HG03354 (cell line): ENCODE measurements around the gene DDX1.
A peak's percentile ranks its signal among the peaks of the same experiment; 100 is the strongest.

Source experiments
- ATAC-seq: cut with Tn5 transposase; IDR thresholded peaks from one replicate; pipeline ENCODE4 v1.9.1; 2021; ENCODE audit warnings: mild to moderate bottlenecking; ENCODE audit not compliant: unreplicated experiment, poor library complexity, severe bottlenecking

The DDX1 gene

DNA sequence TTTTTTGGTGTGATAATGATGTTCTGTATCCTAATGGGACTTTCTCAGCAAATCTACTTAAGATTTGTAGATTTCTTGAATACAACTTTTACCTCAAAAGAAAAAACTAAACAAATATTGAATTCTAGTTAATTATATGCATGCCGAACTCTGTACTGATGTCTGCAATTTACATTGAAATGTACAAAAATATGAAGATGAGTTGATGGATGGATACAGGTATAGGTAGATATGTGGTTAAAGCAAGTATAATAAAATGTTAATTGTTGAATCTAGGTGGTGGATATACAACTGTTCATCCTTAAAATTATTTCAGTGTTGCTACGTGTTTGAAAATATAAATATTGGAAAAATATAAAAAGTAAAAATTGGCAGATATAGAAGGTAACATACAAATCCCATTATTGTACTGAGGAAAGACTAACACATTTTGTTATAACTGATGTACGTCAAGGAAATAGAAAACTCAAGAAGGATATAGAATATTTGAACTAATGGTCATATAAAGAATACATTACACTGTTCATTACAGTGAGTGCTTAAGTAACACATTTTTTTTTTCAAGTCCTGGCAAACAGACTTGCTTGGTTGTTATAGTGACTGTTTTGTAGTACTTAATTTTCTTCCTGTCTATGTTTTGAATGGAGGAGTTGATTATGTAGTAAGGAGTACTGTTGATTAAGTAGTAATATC, 33.8 kb downstream of the DDX1 start:
- ATAC-seq: no peak

DNA sequence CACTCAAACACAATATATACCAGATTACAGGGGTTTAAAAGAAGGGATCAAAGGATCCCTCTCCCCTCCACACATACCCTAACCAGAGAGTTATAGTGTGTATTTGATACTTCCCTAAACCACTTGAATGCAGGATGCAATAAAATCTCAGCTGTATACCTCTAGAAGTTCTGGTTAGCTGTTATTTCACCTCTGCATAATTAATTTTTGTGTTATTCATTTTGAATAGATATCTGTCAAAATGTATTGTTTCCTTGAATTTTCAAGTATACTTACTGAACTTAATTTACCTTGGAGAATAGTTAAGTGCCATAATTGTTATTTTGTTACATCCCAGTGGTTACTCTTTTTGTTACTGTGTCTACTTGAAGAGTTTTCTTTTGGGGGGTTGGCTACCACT, 34.5 kb downstream of the DDX1 start:
- no peak for ATAC-seq

DNA sequence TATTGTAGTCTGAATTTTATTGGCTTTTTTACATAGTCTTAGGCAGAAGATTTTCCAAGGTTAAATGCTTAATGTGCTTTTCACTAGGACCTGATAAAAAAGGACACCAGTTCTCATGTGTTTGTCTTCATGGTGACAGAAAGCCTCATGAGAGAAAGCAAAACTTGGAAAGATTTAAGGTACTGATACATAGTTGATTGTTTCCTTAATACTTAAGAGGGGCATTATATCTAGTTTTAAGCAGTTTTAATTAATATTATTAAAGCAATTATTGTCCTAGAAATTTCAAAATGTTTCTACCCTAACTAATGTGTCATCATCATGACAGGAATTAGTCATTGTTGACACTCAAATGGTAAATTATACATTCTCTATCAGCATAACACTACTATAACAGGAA, 35.3 kb downstream of the DDX1 start:
- ATAC-seq: no peak

DNA sequence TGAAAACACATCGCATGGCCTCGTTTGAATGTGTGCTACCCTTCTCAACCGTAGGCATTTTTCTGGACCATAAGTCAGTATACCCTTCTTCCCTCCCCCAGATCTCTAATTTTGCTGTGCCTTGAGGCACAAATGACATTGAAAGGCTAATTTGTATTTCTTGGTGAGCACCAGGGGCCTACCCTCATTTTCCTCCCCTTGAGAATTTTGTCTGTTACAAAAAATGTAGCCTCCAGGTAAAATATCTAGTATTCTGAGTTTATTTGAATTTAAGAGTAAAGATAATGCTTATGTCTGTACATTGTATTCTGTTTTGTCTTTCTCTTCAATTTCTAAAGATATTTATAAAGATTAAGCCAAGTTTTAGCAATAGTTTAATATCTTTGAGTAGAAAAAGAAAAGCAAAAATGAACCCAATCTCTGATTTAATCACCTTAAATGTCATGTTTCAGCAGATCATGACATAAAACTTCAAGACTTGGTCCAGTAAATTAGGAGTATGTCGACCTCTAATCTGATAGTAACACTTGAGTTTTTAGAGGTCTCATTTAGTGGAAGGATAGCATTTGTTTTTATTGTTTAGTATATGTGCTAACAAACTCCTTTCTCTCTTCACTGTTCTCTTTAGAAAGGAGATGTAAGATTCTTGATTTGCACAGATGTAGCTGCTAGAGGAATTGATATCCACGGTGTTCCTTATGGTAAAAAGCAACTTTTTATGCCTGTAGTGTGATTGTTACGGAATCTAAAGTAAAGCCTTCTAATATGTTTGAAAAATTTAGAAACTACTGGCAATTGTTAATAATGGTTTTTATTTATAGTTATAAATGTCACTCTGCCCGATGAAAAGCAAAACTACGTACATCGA, 36.4 kb downstream of the DDX1 start:
- ATAC-seq: no peak

DNA sequence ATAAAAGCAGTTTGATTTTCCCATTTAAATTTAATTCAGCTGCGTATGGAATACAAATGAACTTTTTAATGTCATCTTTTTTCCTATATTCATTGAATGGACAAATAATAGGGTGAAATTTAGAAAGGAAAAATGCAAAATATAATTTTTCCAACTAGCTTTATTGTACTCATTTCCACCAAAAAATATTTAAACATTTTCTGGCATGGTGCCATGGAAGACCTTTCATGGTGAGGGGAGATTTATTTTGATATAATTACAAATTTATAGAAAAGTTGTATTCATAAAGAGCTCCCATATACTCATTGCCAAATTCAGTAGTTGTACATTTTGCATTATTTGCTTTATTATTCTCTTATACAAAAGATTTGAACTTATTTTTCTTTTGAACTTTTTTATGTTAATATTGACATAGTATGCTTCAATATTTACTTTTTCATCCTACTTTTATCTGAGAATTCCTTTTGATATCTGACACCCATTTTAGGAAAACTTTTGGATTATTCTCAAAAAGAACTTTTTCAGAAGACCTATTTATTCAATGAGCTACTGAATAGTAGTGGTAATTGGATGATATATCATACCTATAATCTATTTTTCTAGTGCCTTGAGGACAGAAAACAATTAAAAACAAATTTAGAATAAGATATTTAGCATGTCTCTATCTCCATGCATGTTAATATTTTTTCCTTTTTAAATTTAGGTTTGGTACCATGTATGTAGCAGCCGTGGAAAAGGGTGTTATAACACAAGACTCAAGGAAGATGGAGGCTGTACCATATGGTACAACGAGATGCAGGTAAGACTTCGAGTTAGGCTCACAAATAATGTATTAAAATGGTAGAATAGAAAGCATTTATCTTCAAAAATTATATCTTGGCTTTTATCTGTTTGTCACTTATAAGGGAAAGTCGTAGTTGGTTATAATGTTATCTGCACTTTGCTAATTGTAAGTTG, 37.5 kb downstream of the DDX1 start:
- ATAC-seq: no peak

DNA sequence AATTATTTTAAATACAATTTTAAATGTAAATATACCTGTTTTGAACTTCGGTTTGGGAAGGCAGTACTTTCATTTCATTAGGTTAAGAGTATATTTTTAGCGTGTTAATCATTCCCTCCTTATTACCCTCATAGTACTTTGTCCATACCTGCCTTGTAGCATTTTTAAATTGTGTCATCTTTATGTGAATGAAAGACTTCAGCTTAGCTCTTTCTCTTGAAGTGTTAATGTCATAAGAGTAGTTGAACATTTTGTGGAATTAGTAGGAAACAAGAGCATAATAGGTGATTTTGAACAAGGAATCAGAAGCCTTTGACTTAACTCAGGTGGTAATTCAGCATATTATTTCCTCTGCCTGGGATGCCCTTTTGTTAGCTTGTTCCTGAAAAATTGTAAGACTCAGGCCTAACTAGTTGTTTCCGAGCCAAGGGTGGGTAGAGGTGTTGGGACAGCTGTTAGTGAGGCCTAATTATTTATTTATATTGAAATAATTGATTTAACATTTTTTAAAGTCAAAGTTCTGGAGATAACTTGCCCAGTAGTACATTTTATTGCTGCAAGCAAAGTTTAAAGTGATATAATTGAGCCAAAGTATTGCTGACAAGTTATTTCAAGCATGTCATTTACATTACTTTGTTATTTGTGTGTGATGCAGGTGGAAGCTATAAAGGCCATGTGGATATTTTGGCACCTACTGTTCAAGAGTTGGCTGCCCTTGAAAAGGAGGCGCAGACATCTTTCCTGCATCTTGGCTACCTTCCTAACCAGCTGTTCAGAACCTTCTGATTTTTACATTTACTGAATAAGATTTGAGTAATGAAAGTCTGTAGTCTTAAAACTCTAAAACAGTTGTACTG, 38.7 kb downstream of the DDX1 start:
- ATAC-seq: no peak

DNA sequence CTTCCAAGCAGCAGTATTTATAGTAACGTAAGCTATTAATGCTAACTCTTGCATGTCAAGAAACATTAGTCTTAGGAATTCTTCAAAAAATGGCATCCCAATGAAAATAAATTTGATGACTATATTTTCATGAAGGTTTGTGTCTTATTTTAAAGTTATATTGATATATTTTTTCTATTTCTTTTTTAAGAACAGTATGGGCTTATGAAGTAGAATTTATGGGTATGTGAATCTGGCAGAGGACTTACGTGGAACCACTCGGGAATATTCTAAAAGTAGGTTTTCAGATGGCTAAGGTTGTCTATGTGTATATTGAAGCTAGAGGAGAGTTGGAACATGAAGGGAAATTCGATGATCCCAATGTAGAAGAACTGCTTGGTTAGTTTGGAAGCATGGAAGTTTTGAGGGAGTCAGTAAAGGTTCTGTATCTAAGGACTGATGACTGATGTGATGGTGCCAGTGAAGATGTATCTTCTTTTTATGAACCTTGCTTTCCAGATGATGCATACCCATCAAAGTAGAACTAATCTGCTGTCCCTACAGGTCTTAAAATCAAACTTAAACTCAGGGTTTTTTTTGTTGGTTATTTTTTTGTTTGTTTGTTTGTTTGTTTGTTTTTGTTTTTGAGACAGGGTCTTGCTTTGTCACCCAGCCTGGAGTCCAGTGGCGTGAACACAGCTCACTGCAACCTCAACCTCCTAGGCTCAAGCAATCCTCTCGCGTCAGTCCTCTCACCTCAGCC, 39.5 kb downstream of the DDX1 start:
- no peak for ATAC-seq

DNA sequence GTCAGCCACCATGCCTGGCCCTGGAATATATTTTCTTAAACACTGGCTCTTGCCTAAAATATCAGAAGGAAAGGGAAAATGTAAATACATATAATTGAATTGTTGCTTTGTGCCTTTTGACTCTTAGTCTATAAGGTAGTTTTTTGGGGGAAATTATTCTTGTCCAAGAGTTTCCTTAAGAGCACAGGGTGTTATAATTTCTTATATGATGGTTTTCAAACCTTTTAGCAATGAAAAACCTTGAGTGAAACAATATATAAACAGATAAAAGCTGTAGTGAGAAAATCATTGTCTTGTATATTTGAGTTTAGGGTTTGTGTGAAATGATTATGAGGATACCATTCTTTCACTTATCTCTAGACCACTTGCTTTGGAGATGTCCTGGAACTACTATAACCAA, 40.2 kb downstream of the DDX1 start:
- no peak for ATAC-seq

DNA sequence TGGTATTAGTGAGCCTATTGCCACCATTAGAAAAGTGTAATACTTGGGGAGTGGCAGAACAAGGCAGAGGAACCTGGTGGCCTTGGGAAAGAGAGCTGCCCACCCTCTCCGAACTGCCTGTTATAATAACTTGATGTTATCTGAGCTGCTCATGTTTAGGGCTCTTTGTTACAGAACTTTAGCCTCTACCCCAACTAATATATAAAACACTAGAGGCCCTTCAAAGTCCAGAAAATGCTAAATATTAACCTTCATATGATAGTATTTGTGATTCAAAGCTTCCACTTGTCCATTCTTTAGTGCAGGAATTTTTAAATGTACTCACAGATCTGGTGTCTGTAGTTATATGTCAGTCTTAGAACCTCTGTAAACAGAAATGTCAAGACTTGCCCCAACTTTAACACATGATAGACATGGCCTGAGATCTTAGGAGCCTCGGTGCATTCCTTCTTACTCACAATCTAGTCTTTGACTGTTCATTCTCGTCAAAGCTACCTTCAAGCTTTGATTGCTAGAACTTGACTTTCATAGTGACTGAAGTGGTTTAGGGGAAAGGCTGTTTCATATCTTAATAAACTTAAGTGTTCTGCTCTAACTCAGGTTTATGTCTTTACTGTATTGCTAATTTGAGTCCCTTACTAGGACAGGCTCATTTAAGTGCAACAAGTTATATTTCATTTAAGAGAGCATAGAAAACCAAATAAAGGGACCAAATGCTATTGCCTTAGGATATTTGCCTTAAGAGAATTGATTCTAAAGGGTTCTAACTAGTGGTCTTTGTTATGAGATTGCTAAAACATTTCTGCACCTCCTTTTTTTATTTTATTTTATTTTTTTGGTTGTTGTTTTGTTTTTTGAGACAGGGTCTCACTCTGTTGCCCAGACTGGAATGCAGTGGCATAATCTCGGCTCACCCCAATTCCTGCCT, 41.6 kb downstream of the DDX1 start:
- ATAC-seq: no peak

DNA sequence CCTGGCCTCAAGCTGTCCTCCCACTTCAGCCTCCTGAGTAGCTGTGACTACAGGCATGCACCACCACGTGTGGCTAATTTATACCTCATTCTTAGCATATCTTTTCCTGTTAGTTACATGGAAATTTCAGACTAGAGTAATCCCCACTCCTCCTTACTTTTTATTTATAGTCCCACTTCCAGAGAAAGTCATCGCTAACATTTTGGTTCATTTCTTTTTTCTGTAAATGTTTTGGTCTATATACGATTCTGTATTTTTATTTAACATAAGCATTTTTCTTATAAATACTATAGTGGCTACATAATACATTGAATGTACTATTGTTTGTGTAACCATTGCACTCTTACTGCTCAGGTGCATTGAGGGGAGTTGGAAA, 42.3 kb downstream of the DDX1 start:
- no peak for ATAC-seq

DNA sequence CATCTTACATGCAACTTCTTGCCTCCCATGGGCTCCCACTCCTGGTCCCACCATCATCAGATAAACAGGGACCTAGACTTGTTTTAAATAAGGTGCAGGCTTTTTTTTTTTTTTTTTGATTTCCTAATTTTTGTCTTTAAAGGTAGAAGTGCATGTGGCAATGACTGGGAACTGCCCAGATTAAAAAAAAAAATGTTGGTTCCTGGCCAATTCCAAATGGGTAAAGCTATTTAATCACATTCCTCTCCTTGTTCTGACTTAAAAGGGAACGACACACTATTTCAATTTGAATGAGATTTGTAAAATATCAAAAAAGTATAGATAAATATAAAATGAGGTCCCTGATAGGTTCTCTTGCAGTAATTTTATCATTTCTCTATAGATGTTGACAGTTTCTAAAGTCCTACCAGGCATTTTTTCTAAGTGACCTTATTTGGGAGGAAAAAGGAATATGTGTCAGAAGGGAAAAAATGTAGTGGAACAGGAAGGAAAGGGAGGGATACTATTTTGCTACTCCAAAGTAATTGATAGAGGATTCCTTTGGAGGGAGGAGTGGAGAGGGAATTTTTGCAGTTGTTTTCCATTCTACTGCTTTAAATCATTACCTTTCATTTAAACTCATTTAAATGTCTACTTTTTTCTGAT, 43.3 kb downstream of the DDX1 start:
- ATAC-seq: no peak

DNA sequence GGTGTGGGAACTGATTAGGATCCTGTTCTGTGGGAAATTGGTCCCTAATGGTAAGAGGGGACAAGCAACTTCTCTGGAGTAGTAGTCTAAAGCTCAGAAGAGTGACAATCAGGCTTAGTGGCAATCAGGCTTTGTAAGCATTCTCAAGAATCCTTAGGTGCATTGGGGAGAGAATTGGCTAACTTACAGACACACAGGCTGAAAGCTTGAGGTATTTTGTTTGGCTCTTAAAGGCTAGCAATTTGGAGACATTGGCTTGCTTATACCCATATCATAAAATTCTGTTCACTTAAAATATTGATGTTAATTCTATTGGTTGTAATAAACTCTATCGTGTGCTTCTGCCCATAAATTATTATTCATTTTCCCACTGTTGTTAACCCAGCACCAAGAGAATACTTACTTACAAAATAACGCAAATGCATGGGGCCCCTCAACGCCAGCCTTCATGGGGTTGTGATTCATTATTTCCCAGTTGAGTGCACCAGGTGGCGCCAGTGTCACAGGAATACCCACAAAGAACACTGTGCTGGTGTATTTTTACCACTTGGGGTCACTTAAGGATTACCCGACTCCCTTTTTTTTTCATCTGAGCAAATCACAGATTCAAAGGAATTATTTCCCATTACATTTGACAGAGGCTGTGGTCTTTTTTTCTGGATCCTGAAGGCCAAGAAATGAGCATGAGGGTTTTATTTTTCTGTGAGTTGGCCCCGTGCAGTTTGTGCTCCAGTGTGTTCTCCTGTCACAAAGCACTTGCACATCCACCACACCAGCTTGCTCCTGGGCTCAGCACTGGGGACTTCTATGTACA, 45.5 kb downstream of the DDX1 start:
- peak; percentile 91 for ATAC-seq

DNA sequence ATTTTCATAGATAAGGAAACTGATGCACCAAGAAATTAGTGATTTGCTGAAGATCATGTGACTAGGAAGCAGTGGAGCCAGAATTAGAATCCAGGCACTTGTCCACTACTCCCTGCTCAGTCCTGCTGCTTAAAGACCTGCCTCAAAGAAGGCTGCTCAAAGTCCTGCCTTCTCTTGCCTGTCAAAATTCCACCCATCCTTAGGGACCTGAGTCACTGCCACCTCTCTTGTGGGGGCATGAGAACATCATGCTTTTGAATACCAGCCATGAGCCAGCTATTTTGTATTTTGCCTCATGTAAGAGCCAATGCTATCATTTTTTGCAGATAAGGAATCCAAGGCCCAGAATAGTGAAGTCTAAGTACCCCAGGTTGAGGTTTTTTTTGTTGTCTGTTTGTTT, 47.1 kb downstream of the DDX1 start:
- no peak for ATAC-seq

DNA sequence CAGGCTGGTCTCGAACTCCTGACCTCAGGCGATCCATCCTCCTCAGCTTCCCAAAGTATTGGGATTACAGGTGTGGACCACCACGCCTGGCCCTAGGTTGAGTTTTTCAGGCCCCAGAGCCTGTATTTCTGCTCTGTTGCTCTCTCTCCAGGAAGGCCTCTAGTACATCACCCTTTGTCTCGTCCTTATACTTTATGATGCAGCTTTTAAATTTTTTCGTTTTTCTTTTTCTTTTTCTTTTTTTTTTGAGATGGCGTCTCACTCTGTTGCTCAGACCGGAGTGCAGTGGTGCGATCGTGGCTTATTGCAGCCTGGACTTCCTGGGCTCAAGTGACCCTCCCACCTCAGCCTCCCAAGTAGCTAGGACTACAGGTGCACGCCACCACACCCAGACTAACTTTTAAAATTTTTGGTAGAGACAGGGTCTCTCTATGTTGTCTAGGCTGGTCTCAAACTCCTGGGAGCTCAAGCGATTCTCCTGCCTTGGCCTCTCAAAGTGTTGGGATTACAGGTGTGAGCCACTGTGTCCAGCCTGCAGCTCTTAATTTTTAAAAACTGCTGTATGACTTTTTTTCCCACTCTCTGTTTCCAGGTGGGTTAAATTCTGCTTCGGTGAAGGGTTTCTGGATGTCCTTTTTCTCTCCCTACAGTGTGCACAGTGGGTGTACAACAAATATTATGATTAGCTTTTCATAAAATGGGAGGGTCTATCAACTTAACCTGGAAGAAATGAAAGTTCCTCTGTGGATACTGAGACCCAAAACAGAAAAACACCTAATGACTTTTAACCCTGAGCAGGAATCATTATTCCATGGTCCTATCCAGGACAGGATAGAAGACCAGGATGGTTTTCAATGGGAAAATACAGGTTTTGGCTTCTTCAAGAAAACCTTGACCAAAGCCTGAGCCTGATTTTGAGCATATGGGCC, 47.9 kb downstream of the DDX1 start:
- no peak for ATAC-seq

DNA sequence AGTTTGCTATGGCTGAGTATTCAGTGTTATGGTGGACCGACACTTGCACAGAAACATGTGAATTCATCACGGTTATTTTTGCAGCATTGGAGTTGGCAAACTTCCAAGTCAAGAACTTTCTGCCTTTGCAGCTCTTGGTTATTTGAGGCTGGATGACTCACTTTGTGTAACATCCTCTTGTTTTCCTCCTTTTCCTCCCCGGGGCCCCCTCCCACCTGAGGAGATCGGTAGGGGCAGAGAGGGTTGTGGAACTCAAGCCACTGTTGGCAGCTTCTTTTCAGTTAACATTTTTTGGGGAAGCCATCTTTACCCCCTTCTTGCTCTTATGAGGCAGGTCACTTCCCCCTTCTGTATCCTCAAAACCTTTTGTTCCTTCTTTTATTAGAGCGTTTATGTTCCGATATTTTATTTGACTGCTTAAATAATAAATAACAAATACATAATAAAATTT, 48.6 kb downstream of the DDX1 start:
- no peak for ATAC-seq
